SJSA1 (cell line): Measurements from ENCODE around the gene ADORA2B. TPM values are rescaled to one million over a fixed set of nuclear protein-coding genes. Genes with fewer than 3 reads are reported as not detected.

ENCODE experiments used
- DNase-seq, 2 experiments: peaks; one replicate each; pipeline ENCODE4 v3.0.0-alpha.2; 2015 to 2020; ENCODE audit warnings: low spot score in 2 of 2, low read depth in 1 of 2
- H3K27ac ChIP-seq: fragments of 250-450 bp; sonication (Bioruptor Pico); 2 replicates; pipeline ENCODE4 v1.5.1; 2020; ENCODE audit warnings: mild to moderate bottlenecking, moderate library complexity
- H3K27me3 ChIP-seq: fragments of 250-450 bp; sonication (Bioruptor Pico); replicated peaks from 2 replicates; pipeline ENCODE4 v1.5.1; 2020; ENCODE audit warnings: mild to moderate bottlenecking, moderate library complexity
- H3K36me3 ChIP-seq: fragments of 250-450 bp; sonication (Bioruptor Pico); 2 replicates; pipeline ENCODE4 v1.5.1; 2020; ENCODE audit warnings: mild to moderate bottlenecking
- H3K4me1 ChIP-seq: fragments of 250-450 bp; sonication (Bioruptor Pico); replicated peaks from 2 replicates; pipeline ENCODE4 v1.6.1; 2021; ENCODE audit warnings: mild to moderate bottlenecking
- H3K4me3 ChIP-seq: fragments of 250-450 bp; sonication (Bioruptor Pico); 2 replicates; pipeline ENCODE4 v1.5.1; 2020; ENCODE audit warnings: mild to moderate bottlenecking
- H3K9me3 ChIP-seq: fragments of 250-450 bp; sonication (Bioruptor Pico); replicated peaks from 2 replicates; pipeline ENCODE4 v1.5.1; 2020; ENCODE audit warnings: mild to moderate bottlenecking
- total RNA-seq: library from RNA; depleted of rRNA; stranded (reverse); fragments of >200 nt; shearing (Covaris generic); gene quantifications from 2 replicates; pipeline ENCODE4 v1.2.3, GENCODE V29; 2014

Gene ADORA2B
- total RNA-seq, 1 experiment from 2014 or later: 19.5 TPM

- H3K27ac ChIP-seq: no peak overlapping the region
- peaks cover 11% of the 10 kb centered on the region for H3K36me3 ChIP-seq
- no peaks in the 10 kb centered on the region for H3K27me3 ChIP-seq
- H3K4me3 ChIP-seq: no peak overlapping the region
- peaks cover 39% of the 10 kb centered on the region for H3K4me1 ChIP-seq
- no peaks in the 10 kb centered on the region for H3K9me3 ChIP-seq
- DNase-seq: no peak
Observed at GRCh38 chr17:15952916-15953790, 8.2 kb downstream of the ADORA2B start.

GRCh38 chr17:15954222-15954621 lies 9.3 kb downstream of the ADORA2B start:
- no peaks in the 10 kb centered on the region for H3K27me3 ChIP-seq
- H3K36me3 ChIP-seq: peaks cover 11% of the 10 kb centered on the region
- peak overlapping the region; percentile 53 for H3K27ac ChIP-seq
- H3K4me1 ChIP-seq: peaks cover 48% of the 10 kb centered on the region
- H3K9me3 ChIP-seq: no peaks in the 10 kb centered on the region
- DNase-seq: peak; percentile 67 to 84
- no peak overlapping the region for H3K4me3 ChIP-seq

- Histone ChIP-seq H3K27me3 (no peaks in the 10 kb centered on the region), H3K4me3 (no peak overlapping the region), H3K9me3 (no peaks in the 10 kb centered on the region), H3K4me1 (peaks cover 62% of the 10 kb centered on the region), H3K36me3 (peaks cover 6% of the 10 kb centered on the region; the same call in 1 of the 2 replicates), H3K27ac (no peak overlapping the region; the same call in 1 of the 2 replicates)
- DNase-seq: peak in 1 of 2 experiments; percentile 12
Observed at GRCh38 chr17:15955793-15956541, 11.0 kb downstream of the ADORA2B start.

GRCh38 chr17:15957206-15957605 lies 12.3 kb downstream of the ADORA2B start:
- no peak overlapping the region for H3K27ac ChIP-seq
- no peak for DNase-seq
- no peaks in the 10 kb centered on the region for H3K27me3 ChIP-seq
- H3K9me3 ChIP-seq: no peaks in the 10 kb centered on the region
- no peak overlapping the region for H3K4me3 ChIP-seq
- peaks cover 6% of the 10 kb centered on the region; the same call in 1 of the 2 replicates for H3K36me3 ChIP-seq
- peaks cover 74% of the 10 kb centered on the region for H3K4me1 ChIP-seq

- no peak for DNase-seq
- no peaks in the 10 kb centered on the region for H3K9me3 ChIP-seq
- H3K4me1 ChIP-seq: peaks cover 80% of the 10 kb centered on the region
- H3K27ac ChIP-seq: peak overlapping the region; percentile 99
- no peak overlapping the region for H3K4me3 ChIP-seq
- H3K27me3 ChIP-seq: no peaks in the 10 kb centered on the region
- peaks cover 6% of the 10 kb centered on the region; the same call in 1 of the 2 replicates for H3K36me3 ChIP-seq
Observed at GRCh38 chr17:15957608-15958307, 12.8 kb downstream of the ADORA2B start.

- peaks cover 85% of the 10 kb centered on the region for H3K4me1 ChIP-seq
- H3K4me3 ChIP-seq: no peak overlapping the region
- peak overlapping the region; percentile 99 for H3K27ac ChIP-seq
- peaks cover 6% of the 10 kb centered on the region; the same call in 1 of the 2 replicates for H3K36me3 ChIP-seq
- DNase-seq: no peak
- H3K27me3 ChIP-seq: no peaks in the 10 kb centered on the region
- H3K9me3 ChIP-seq: no peaks in the 10 kb centered on the region
Observed at GRCh38 chr17:15958484-15958854, 13.5 kb downstream of the ADORA2B start.

GRCh38 chr17:15963670-15964110 lies 18.8 kb downstream of the ADORA2B start:
- H3K4me1 ChIP-seq: peaks cover 94% of the 10 kb centered on the region
- H3K4me3 ChIP-seq: no peak overlapping the region
- H3K27me3 ChIP-seq: no peaks in the 10 kb centered on the region
- DNase-seq: peak; percentile 96
- H3K9me3 ChIP-seq: no peaks in the 10 kb centered on the region
- no peaks in the 10 kb centered on the region for H3K36me3 ChIP-seq
- H3K27ac ChIP-seq: peak overlapping the region; percentile 72

GRCh38 chr17:15965528-15965927 lies 20.6 kb downstream of the ADORA2B start:
- no peak overlapping the region for H3K4me3 ChIP-seq
- H3K4me1 ChIP-seq: peaks cover 81% of the 10 kb centered on the region
- no peaks in the 10 kb centered on the region for H3K27me3 ChIP-seq
- no peak for DNase-seq
- 0 out of 2 replicates have a peak, but pooled peaks cover 5% of the 10 kb centered on the region for H3K36me3 ChIP-seq
- peak overlapping the region; percentile 64 for H3K27ac ChIP-seq
- H3K9me3 ChIP-seq: no peaks in the 10 kb centered on the region

GRCh38 chr17:15966183-15966878 lies 21.4 kb downstream of the ADORA2B start:
- H3K27ac ChIP-seq: 0 out of 2 replicates have a peak overlapping the region, but pooled peaks have one; percentile 15
- no peak overlapping the region for H3K4me3 ChIP-seq
- H3K27me3 ChIP-seq: no peaks in the 10 kb centered on the region
- H3K9me3 ChIP-seq: no peaks in the 10 kb centered on the region
- peak in 1 of 2 experiments; percentile 24 for DNase-seq
- 0 out of 2 replicates have a peak, but pooled peaks cover 5% of the 10 kb centered on the region for H3K36me3 ChIP-seq
- H3K4me1 ChIP-seq: peaks cover 73% of the 10 kb centered on the region

- no peak for DNase-seq
- 0 out of 2 replicates have a peak overlapping the region, but pooled peaks have one; percentile 15 for H3K27ac ChIP-seq
- H3K27me3 ChIP-seq: no peaks in the 10 kb centered on the region
- H3K36me3 ChIP-seq: 0 out of 2 replicates have a peak, but pooled peaks cover 5% of the 10 kb centered on the region
- no peak overlapping the region for H3K4me3 ChIP-seq
- H3K4me1 ChIP-seq: peaks cover 68% of the 10 kb centered on the region
- H3K9me3 ChIP-seq: no peaks in the 10 kb centered on the region
Observed at GRCh38 chr17:15966879-15967248, 21.9 kb downstream of the ADORA2B start.

- Histone ChIP-seq H3K36me3 (0 out of 2 replicates have a peak, but pooled peaks cover 5% of the 10 kb centered on the region), H3K4me3 (no peak overlapping the region), H3K27me3 (no peaks in the 10 kb centered on the region), H3K27ac (no peak overlapping the region; the same call in 1 of the 2 replicates), H3K9me3 (no peaks in the 10 kb centered on the region), H3K4me1 (peaks cover 58% of the 10 kb centered on the region)
- DNase-seq: peak; percentile 36 to 60
Observed at GRCh38 chr17:15967706-15968399, 22.9 kb downstream of the ADORA2B start.

GRCh38 chr17:15969463-15969862 lies 24.5 kb downstream of the ADORA2B start:
- no peaks in the 10 kb centered on the region for H3K27me3 ChIP-seq
- DNase-seq: no peak
- H3K4me3 ChIP-seq: no peak overlapping the region
- no peak overlapping the region for H3K27ac ChIP-seq
- H3K36me3 ChIP-seq: 0 out of 2 replicates have a peak, but pooled peaks cover 5% of the 10 kb centered on the region
- H3K4me1 ChIP-seq: peaks cover 42% of the 10 kb centered on the region
- H3K9me3 ChIP-seq: no peaks in the 10 kb centered on the region
